GF-D8 (cell line): ENCODE measurements around the gene COG6.

Experiments used
- DNase-seq: peaks from one replicate; lab custom pipeline; 2025; lab: John Stamatoyannopoulos, UW

Gene COG6

DNA sequence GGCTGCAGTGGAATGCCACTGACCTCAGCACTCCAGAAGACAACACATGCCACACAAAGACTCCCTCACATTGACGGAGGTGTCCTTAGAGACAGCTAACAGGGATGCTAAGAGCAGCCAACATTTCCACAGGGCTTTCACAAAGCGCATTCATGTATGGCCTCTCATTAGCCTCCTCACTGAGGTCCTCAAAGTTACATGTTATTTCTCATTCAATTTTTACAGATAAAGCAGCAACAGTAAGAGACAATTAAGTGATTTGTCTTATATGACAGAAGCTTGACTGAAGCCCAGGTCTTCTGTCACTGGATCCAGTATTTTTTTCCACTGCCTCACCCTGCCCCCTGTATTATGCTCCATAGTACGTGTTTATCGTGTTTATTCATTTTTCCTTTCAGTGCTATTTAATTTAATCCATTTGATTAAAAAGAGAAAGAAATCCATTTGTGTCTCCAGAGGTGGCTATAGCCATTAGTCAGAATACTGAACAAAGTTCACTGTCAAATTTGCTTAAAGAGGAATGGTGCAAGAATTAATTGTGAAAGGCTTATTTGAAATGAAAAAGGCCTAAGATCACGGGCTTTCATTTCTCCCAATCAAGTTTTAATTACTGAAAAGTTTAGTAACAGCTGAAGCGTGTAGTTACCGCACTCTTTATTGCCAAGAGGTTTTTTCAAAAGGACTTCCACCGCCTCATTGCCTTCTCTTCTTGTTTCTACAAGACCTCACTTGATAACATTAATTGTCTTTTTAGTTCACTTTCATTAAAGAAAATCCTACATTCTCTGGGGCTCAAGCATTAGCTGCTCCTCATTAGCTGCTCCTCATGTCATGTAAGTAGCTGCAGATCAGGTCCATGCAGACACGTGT, 115.0 kb downstream of the COG6 start:
- DNase-seq: no peak

DNA sequence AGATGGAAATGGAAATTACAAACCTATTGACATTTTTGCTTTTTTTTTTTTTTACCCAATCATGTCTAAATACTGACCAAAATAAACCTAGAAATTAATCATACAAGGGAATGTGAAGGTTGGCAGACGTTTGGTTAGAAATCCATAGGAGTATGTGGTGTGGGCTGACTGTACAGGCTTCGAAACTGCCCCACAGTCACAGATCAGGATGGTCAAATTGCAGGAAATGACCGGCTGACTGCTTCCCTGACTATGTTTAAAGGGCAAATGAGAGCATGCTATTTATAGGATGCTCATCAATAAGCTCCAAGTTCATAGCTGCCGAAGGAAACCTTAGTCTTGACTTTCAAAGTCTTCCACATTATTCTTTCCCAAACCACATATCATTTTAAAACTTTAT, 118.4 kb downstream of the COG6 start:
- no peak for DNase-seq

DNA sequence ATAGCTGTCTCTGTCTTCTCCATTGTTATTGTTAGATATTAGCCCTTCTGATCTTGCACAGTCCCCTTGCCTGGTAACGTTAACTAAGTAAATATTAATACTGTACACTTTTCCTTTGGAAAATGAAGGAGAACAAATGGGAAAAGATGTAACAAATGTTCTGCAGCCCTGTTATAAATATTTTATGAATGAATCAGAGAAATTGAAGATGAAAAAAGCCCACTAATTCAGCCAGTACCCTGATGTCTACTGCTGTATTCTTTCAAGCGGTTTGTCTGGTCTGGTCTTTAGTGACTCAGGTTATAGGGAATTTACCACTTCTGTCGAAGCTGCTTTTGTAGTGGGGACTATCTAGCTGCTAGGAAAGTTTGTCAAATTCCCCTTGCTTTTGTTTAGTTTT, 121.0 kb downstream of the COG6 start:
- DNase-seq: no peak

DNA sequence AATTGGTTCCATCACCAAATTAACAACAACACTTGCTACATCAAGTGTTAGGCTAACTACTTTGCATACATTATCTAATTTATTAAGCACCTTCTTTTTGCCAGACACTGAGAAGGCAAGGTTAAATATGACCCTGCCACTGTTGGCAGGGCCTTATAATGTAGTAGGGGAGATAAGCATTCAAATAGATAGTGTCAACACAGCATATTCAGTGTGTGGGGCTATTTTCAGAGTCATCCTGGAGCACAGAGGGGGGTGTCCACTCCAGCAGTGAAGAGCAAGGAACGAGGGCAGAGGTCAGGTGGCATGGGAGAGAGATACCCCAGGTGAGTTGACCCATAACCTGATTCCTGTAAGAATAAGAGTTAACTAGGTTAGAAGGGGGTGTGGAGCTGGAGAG, 121.6 kb downstream of the COG6 start:
- DNase-seq: no peak

DNA sequence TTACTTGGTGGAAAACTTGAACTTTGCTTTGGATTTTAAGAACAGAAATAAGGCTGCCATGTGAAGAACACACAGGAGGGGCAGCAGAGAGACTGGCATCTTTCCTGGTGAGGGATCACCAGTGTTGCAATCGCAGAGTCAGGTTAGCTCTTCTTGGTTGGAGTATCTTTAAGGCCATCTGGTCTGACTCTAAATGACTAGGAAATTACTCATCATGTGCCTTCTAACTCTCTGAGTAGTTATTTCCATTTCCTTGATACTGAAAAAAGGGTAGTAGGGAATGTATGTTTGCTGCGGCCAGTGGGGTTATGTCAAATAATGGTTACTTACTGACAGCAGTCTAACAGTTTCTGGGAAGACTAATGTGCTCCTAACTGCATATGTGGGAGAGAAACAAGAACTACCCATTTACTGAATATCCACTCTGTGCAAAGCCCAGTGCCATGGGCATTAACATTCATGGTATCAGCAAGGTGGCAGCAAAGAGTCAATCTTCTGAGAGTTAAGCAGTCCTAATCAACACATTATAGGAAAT, 122.1 kb downstream of the COG6 start:
- no peak for DNase-seq

DNA sequence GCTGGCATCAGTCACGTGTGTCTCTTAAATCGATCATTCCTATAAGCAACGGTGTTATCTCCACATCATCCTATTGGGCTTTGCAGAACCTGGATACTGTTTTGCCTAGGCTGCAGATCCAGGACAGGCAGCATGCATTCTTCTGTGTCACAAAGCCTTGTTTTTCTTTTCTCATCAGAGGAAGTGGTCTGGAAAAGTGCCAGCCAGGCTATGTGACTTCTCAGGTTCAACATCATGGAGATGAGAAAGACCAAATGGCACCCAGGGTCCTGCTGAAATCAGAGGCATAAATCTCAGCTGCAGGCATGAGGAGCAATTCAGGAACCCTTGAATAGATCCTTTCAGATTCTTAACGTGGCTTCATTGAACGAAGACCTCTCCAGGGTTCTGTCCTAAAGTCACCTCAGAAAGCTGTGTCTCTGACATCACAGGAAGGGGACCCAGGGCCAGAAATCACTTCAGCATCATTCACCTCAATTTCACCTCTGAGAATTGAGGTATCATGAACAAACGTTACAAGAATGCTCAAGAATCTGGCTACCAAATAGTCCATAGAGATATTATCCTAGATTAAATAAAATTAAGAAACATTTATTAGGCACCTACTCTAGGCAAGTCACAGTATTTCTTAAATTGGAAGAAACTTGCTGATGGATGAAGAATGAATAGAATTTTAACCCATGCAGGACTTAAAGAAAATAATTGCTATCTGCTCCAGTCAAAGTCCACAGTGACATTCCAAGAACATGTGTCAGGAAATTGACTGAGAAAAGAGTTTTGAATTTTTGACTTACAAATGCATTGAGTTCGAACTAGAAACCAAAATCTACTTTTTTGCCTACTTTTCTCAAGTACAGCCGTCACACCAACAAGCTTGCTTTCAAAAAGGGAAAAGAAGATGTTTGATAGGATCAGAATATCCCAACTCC, 124.1 kb downstream of the COG6 start:
- no peak for DNase-seq

DNA sequence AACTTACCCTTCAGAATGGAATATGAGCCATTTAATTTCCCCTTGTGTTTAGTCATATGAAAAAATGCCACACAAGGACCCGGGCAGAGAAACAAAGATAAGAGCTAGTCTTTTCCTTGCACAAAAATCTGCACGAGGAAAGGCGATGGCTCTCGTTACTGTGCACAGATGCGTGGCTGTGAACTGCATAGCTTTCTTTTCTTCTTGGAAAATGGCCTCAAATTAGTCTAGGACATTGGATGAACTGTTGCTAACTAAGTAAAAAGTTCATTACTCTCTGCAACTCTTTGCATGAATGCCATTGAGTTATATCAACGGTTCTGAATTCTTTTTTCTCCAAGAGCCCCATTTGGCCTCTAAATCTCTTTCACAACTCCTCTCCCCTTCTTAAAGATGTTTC, 125.2 kb downstream of the COG6 start:
- DNase-seq: no peak

DNA sequence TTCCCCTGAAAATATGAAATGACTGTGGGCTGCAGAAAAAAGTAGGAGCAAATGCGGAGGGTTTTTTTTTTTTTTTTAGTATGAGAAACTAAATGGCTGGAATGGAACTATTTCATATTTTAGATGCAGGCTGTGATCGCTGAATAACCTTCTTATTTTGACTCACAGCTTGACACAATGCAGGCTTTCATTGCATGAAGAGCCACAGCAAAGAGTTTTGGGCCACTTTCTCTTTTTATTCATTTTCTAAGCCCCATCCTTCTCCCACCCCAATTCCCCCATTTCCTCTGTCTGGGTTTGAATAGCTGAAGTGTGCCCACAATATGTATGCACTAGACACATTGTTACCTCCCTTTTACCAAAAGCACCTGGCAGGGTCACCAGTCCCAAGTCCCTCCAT, 125.9 kb downstream of the COG6 start:
- DNase-seq: no peak

DNA sequence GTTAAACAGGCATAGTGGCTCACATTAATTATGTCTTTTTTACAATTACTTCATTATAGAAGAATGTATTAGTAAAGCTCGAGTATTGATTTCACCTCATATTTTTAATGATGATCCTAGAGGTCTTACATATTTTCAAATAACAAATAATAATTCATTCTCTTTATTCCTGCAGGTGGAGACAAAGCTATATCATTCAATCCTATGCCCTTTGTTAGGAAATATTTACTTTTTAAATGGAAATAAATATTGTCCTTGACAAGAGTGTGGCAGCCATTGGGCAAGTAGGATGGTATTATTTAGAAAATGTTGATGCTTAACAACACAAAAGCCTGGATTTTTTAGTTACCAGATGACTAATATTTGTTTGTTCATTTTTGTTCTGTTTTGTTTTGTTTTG, 127.6 kb downstream of the COG6 start:
- DNase-seq: no peak

DNA sequence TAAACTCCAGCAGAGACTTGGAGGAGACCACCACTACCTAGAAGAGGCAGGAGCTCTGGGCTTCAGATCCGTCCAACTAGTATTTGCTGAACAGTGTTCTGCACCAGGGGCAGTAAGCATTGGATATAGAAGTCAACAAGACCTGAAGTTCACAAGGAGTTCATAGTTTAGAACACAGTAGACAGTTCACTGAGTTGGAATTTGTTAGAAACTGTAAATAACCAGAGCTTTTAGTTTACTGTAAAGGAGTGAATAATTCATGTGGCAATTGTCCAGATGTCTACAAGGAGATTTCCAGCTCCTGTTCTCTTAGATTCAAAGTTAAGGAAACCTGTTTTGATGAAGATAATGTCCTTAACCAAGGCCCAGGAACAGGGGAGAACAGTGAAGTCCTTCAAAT, 128.9 kb downstream of the COG6 start:
- no peak for DNase-seq

DNA sequence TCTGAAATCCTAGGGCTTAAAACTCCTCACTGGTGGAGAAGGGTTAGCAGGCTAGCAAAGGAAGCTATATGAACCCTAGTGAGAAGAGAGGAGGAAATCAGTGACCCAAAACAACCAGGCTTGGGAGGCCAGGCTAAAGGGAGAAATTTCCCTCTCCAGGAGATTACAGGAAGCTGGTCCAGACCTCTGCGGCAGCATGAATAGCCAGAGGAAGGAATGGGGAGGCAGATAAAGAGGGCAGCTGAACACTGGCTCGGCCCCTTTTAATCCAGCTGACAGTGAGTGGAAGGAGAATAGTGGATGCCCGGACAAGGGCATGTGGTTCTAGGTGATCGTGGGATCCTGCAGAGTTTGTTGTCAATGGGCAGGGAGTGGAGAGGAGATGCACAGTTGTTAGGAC, 130.6 kb downstream of the COG6 start:
- DNase-seq: no peak

DNA sequence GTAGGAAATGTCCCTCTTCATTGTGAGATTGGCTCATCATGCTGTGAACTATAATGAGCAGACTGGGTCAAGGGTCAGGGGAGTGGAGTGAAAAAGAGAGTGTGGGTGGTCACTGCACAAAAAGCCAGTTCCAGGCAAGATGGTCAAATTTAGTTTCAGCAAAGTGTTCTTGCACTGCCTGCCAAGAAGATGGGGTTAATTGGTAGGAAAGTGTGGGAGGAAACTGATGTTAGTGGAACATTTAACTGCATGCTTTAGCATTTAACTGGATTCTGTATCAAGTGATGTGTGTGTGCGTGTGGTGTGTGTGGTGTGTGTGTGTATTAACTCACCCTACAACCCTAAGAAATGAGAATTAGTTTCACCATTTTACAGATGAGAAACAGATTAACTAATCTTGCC, 131.6 kb downstream of the COG6 start:
- DNase-seq: no peak

DNA sequence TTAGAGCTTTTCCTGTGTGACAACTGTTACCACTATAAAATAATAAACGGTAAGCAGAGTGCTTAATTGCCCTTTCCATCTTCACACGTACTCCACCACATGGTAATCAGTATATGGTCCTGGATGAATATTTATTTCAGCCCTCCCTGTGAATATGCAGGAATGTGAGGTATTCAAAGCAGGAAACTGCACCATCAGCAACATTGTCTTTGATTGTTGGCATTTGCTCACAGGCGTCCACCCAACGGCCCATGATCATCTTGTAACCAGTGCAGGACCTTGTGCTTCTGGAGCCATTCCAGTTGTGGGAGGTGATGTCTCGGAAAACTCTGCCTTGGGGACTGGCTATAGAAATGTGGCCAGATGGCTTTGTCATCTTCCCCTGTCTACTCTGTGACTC, 132.6 kb downstream of the COG6 start:
- DNase-seq: no peak

DNA sequence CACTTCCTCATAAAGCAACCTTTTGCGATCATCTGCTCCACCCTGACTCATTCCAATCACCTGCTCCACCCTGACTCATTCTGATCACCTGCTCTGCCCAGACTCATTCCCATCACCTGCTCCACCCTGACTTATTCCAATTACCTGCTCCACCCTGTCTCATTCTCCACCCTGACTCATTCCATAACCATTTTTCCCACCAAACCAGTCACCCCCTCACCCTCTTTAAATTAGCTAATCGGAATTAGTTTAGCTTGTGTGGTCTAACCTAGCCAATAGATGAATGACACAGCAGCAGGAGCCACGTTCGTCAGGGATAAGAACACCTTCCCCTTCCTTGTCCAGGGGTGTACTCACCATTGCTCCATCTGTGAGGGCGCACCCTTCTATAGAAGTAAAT, 134.0 kb downstream of the COG6 start:
- no peak for DNase-seq
